GM12878 (cell line): ENCODE results near the gene PHETA2.
A peak's percentile ranks its signal among the peaks of the same experiment; 100 is the strongest.

Source experiments
- ATF2 ChIP-seq: IDR thresholded peaks from 2 replicates; pipeline ENCODE4 v1.6.1; 2012; ENCODE audit warnings: low read length, inconsistent platforms
- CHD2 ChIP-seq: IDR thresholded peaks from 2 replicates; pipeline ENCODE4 v1.6.1; 2011; ENCODE audit warnings: low read depth, low read length, improper control_type of control experiment, borderline replicate concordance
- FOXM1 ChIP-seq: IDR thresholded peaks from 2 replicates; pipeline ENCODE4 v1.6.1; 2012; ENCODE audit warnings: low read depth, mild to moderate bottlenecking, inconsistent platforms, low read length, moderate library complexity
- SIX5 ChIP-seq: IDR thresholded peaks from 2 replicates; pipeline ENCODE4 v1.6.1; 2011; ENCODE audit warnings: mild to moderate bottlenecking, low read depth, low read length, moderate library complexity; ENCODE audit not compliant: severe bottlenecking
- TF ChIP-seq, protein P1 (sequence below): IDR thresholded peaks from 2 replicates; pipeline ENCODE4 v1.6.1; 2012; ENCODE audit warnings: low read depth, low read length, improper control_type of control experiment
- TF ChIP-seq, protein P2 (sequence below), 3 experiments: IDR thresholded peaks in 2 of 3; conservative IDR thresholded peaks in 1 of 3; 2 replicates each; pipeline ENCODE4 v1.5.1; 2011; ENCODE audit warnings: low read depth in 3 of 3, low read length in 3 of 3, mild to moderate bottlenecking in 3 of 3, control low read depth in 2 of 3, moderate library complexity in 2 of 3, inconsistent platforms in 1 of 3, mixed read lengths in 1 of 3; ENCODE audit not compliant: control insufficient read depth in 2 of 3, insufficient read depth in 1 of 3; ENCODE audit errors: extremely low read depth in 1 of 3

DNA sequence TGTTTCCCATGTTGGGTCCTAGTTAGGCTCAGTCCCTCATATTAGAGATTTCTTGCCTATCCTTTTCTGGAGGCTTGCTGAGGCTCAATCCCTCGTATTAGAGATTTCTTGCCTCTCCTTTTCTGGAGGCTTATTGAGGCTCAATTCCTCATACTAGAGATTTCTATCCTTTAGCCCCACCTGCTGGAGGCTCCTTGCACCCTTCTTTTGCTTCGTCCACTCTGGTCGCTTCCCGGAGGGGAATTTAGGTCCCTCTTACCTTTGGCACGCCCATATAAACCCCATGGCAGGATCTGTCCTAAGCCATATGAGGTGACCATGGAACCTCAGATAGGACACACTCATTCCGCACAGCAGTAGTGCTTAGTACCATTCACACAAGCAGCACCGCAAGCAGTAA, 40.7 kb downstream of the PHETA2 start:
- TF ChIP-seq, protein P1, sequence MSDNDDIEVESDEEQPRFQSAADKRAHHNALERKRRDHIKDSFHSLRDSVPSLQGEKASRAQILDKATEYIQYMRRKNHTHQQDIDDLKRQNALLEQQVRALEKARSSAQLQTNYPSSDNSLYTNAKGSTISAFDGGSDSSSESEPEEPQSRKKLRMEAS: no peak
- TF ChIP-seq SIX5 (no peak), CHD2 (no peak), ATF2 (no peak), FOXM1 (no peak)
- TF ChIP-seq, protein P2, sequence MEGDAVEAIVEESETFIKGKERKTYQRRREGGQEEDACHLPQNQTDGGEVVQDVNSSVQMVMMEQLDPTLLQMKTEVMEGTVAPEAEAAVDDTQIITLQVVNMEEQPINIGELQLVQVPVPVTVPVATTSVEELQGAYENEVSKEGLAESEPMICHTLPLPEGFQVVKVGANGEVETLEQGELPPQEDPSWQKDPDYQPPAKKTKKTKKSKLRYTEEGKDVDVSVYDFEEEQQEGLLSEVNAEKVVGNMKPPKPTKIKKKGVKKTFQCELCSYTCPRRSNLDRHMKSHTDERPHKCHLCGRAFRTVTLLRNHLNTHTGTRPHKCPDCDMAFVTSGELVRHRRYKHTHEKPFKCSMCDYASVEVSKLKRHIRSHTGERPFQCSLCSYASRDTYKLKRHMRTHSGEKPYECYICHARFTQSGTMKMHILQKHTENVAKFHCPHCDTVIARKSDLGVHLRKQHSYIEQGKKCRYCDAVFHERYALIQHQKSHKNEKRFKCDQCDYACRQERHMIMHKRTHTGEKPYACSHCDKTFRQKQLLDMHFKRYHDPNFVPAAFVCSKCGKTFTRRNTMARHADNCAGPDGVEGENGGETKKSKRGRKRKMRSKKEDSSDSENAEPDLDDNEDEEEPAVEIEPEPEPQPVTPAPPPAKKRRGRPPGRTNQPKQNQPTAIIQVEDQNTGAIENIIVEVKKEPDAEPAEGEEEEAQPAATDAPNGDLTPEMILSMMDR (IDR thresholded peaks at IDR 0.05 in 2 of 3, conservative IDR thresholded peaks at IDR 0.05 in 1 of 3; ENCODE audit: control insufficient read depth in 2 of 3, extremely low read depth in 1 of 3, insufficient read depth in 1 of 3, low read depth in 3 of 3, low read length in 3 of 3): peak in 2 of 3 experiments; percentile 20 to 34; a peak in 3 of 6 replicates
